ENCODE measurements around the gene CCDC102A.

Gene CCDC102A

DNA sequence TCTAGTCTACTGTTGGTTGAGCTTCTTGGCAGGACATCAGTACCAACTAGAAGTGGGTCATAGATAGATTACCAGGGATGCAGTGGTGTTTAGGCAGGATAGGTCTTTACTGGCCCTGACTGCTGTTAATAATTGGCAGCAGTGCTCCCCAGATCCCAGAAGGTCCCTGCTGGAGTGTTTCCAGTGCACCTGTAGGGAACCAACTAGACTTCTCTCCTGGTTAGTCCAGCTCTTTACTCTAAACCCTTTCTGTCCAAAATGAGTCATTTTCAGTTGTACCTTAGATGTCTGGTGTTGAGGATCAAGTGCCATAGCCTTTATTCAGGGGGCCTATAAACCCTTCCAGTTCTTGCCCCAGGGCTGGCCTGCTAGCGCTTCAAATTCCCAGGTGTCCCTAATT lies 65.2 kb downstream of the CCDC102A start:
- TF ChIP-seq CTCF (conservative IDR thresholded peaks at IDR 0.05; ENCODE audit: low read depth, low read length) = no peak
- no peak overlapping the region for H3K4me3 ChIP-seq (ENCODE audit: low read length)
- DNase-seq (ENCODE audit: low read depth) = no peak

GRCh38 chr16:57470711-57471110 lies 65.7 kb downstream of the CCDC102A start:
- no peak for DNase-seq (ENCODE audit: low read depth)
- TF ChIP-seq CTCF (conservative IDR thresholded peaks at IDR 0.05; ENCODE audit: low read depth, low read length) = no peak
- H3K4me3 ChIP-seq (ENCODE audit: low read length) = no peak overlapping the region

- H3K4me3 ChIP-seq (ENCODE audit: low read length) = no peak overlapping the region
- DNase-seq (ENCODE audit: low read depth) = no peak
- no peak for TF ChIP-seq CTCF (conservative IDR thresholded peaks at IDR 0.05; ENCODE audit: low read depth, low read length)
Measured at GRCh38 chr16:57469917-57470470, 66.4 kb downstream of the CCDC102A start.

DNA sequence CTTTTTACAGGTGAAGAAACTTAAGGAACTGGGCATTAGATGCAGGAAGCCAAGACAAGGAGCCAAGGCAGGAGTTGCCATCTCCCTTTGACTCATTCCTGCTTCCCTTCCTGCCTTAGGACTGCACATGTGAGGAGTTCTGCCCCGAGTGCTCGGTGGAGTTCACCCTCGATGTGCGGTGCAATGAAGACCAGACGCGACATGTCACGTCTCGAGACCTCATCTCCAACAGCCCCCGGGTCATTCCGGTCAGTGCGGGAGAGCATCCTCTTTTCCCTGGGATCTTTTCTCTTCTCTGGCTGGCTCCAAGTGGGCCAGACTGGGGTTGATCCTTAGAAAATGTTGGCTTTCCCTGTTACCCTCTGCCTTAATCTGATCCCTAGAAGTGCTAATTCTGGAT lies 67.3 kb downstream of the CCDC102A start:
- TF ChIP-seq CTCF (conservative IDR thresholded peaks at IDR 0.05; ENCODE audit: low read depth, low read length) = no peak
- no peak overlapping the region for H3K4me3 ChIP-seq (ENCODE audit: low read length)
- no peak for DNase-seq (ENCODE audit: low read depth)

DNA sequence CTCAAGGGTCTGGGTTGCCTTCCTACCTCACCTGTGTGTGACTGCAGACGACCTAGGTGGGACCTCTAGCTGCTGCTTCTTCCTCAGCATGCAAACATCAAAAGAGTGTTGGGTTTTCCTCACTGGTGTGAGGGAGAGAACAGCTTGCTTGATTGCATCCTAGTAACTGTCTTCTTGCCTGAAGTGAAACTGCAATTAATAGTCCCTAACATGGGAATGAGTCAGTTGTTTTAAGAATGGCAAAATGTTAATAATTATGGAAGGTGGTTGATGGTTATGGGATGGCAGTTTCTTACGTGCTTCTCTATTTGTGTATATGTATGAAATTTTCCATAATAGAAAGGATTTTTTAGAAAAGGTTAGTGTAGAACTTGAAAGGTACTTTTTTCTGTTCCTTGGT lies 68.0 kb downstream of the CCDC102A start:
- H3K4me3 ChIP-seq (ENCODE audit: low read length) = no peak overlapping the region
- no peak for TF ChIP-seq CTCF (conservative IDR thresholded peaks at IDR 0.05; ENCODE audit: low read depth, low read length)
- DNase-seq (ENCODE audit: low read depth) = no peak

DNA sequence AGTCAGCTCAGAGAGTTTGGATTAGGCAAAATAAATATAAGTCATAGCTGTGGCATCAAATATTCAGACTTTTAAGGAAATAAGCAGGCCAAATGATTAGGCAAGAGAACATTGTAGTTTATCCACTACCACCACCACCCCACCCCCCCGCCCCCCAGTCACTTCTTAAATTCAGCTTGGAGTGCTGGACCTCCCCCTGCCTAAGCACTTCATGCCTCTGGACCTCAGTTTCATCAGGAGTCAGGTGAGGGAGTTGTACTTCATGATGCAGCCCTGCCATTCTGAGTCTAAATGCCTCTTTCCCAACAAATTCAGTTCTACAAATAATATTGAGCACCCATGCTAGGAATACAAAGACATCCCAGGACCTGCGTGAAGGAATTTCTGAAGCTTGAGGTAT lies 71.8 kb downstream of the CCDC102A start:
- TF ChIP-seq CTCF (conservative IDR thresholded peaks at IDR 0.05; ENCODE audit: low read depth, low read length) = no peak
- H3K4me3 ChIP-seq (ENCODE audit: low read length) = no peak overlapping the region
- no peak for DNase-seq (ENCODE audit: low read depth)

- no peak for DNase-seq (ENCODE audit: low read depth)
- H3K4me3 ChIP-seq (ENCODE audit: low read length) = peak overlapping the region; percentile 95
- TF ChIP-seq CTCF (conservative IDR thresholded peaks at IDR 0.05; ENCODE audit: low read depth, low read length) = no peak
Measured at GRCh38 chr16:57462978-57463362, 73.4 kb downstream of the CCDC102A start.
